ENCODE measurements around the gene PYGO2. TPM values are rescaled to one million over a fixed set of nuclear protein-coding genes. Genes with fewer than 3 reads are reported as not detected.
A peak's percentile ranks its signal among the peaks of the same experiment; 100 is the strongest.

PYGO2 gene
- total and polyA plus RNA-seq, 2 of the 8 experiments (the other 6 are each of a cell fraction or from before 2014, with no cell fraction given): 31.0 to 31.6 TPM

GRCh38 chr1:154955718-154956543 is 5.7 kb downstream of the PYGO2 start, which contains the start of gene PBXIP1:
TSS of gene PBXIP1 (minus strand) at chr1:154956099. CDS start at chr1:154953721, 2,378 bp downstream.
- H3K79me1 ChIP-seq (ENCODE audit: low read depth, low read length): peaks cover 10% of the 10 kb centered on the region
- H2AK5ac ChIP-seq (ENCODE audit: low read depth, low read length): no peak within 1 kb of the TSS; the same call in 1 of the 2 replicates
- peak within 1 kb of the TSS; percentile 92 to 93 for H3K4me2 ChIP-seq (ENCODE audit: insufficient read depth in 1 of 2, low read depth in 2 of 2, low read length in 2 of 2)
- peak within 1 kb of the TSS; percentile 58 to 87 (median 82) for H3K9ac ChIP-seq (replicated peaks in 1 of 4; ENCODE audit: extremely low read depth in 1 of 4, low read depth in 3 of 4, low read length in 3 of 4)
- H3K14ac ChIP-seq (ENCODE audit: insufficient read length): no peak within 1 kb of the TSS
- ChIA-PET POLR2A (ENCODE audit: partially characterized antibody) (interaction anchor here (0.7 to 18.6 kb wide), 15 partner anchors 8 to 240 kb away, joined by 3 to 662 read pairs (median 4); partner anchors contain the start of genes ADAM15, CKS1B, EFNA4 and FLAD1), CTCF (ENCODE audit: partially characterized antibody) (interaction anchor here (0.5 to 9.8 kb wide), 21 partner anchors 8 to 439 kb away, joined by 3 to 132 read pairs (median 5); partner anchors contain the start of genes FLAD1, LENEP, PMVK and SHC1)
- peak within 1 kb of the TSS; percentile 48; the same call in 1 of the 2 replicates for H2BK5ac ChIP-seq (ENCODE audit: low read depth, low read length)
- no peaks in the 10 kb centered on the region; a peak in 2 of 7 replicates for H3K27me3 ChIP-seq (replicated peaks in 1 of 4; ENCODE audit: control insufficient read depth in 3 of 4, extremely low read depth in 1 of 4, insufficient read depth in 3 of 4, low read length in 3 of 4)
- H3K9me3 ChIP-seq (ENCODE audit: insufficient read depth in 2 of 2, low read depth in 1 of 2, low read length in 1 of 2): no peaks in the 10 kb centered on the region
- H2BK12ac ChIP-seq (ENCODE audit: low read depth, low read length): peak within 1 kb of the TSS; percentile 69; the same call in 1 of the 2 replicates
- H3K18ac ChIP-seq (ENCODE audit: extremely low read depth, low read length): peak within 1 kb of the TSS; percentile 62; the same call in 1 of the 2 replicates
- peak within 1 kb of the TSS; percentile 60 to 77 (median 66); a peak in 7 of 8 replicates for H3K4me3 ChIP-seq (ENCODE audit: extremely low read depth in 1 of 4, insufficient read depth in 2 of 4, low read depth in 3 of 4, low read length in 4 of 4)
- peak within 1 kb of the TSS; percentile 95 for H3K27ac ChIP-seq (ENCODE audit: low read depth, low read length)
- peak within 1 kb of the TSS; percentile 14 for H3K56ac ChIP-seq (replicated peaks; ENCODE audit: insufficient read length, low read depth, low read length)
- FAIRE-seq (peak; percentile 96), DNase-seq (ENCODE audit: low read depth in 1 of 2, low spot score in 2 of 2) (peak in 1 of 2 experiments; percentile 90)
- no peak within 1 kb of the TSS for H3K23ac ChIP-seq (ENCODE audit: insufficient read length)
- peaks cover 5% of the 10 kb centered on the region for H3K23me2 ChIP-seq (ENCODE audit: low read depth, low read length)
- H2BK15ac ChIP-seq (ENCODE audit: low read length): no peak within 1 kb of the TSS
- H4K20me1 ChIP-seq (replicated peaks in 1 of 2; ENCODE audit: control insufficient read depth in 1 of 2, insufficient read depth in 2 of 2, low read length in 2 of 2): peaks cover 1 to 10% of the 10 kb centered on the region in 2 experiments
- 1% methylated on average over 16 of the region's 18 CpGs; no CpG with 5 or more reads in 1 of the 2 experiments for WGBS, 2 experiments (ENCODE audit: extremely low coverage in 1 of 2, insufficient coverage in 1 of 2, insufficient read length in 1 of 2, insufficient replicate concordance in 2 of 2, low coverage in 1 of 2, low lambda C conversion rate in 2 of 2, missing lambda C conversion rate in 1 of 2)
- H4K91ac ChIP-seq (replicated peaks; ENCODE audit: insufficient read length, low read length): no peak within 1 kb of the TSS
- H3K4me1 ChIP-seq (replicated peaks in 1 of 4; ENCODE audit: control insufficient read depth in 3 of 4, insufficient read depth in 4 of 4, low read length in 3 of 4): peaks cover 4 to 28% (median 9%) of the 10 kb centered on the region in 4 experiments
- no peak within 1 kb of the TSS for H2BK20ac ChIP-seq (ENCODE audit: low read length)
- no peak within 1 kb of the TSS for H3K4ac ChIP-seq (replicated peaks; ENCODE audit: insufficient read length, low read depth, low read length)
- H4K8ac ChIP-seq (ENCODE audit: extremely low read depth, insufficient read depth, low read length): peak within 1 kb of the TSS; percentile 90; the same call in 1 of the 2 replicates
- peak within 1 kb of the TSS; percentile 92 for H2AFZ ChIP-seq (ENCODE audit: low read length)
- H3K79me2 ChIP-seq (ENCODE audit: control insufficient read depth in 1 of 2, insufficient read depth in 2 of 2, low read length in 2 of 2): peaks cover 0 to 15% of the 10 kb centered on the region in 2 experiments
- no peak within 1 kb of the TSS for H2BK120ac ChIP-seq (replicated peaks; ENCODE audit: low read depth, low read length)
- no peak within 1 kb of the TSS for H4K5ac ChIP-seq (ENCODE audit: insufficient read length, low read depth, low read length)
- peaks cover 3 to 6% (median 5%) of the 10 kb centered on the region in 4 experiments; a peak in 5 of 8 replicates for H3K36me3 ChIP-seq (ENCODE audit: control insufficient read depth in 2 of 4, insufficient read depth in 4 of 4, low read length in 3 of 4)
- TF ChIP-seq SP1 (IDR thresholded peaks at IDR 0.05; ENCODE audit: low read depth, low read length) (peak; percentile 87), TAF1 (IDR thresholded peaks at IDR 0.05; ENCODE audit: low read depth, low read length) (peak; percentile 65), KDM1A (IDR thresholded peaks at IDR 0.05; ENCODE audit: borderline replicate concordance, low read length) (no peak), TBP (IDR thresholded peaks at IDR 0.05; ENCODE audit: low read depth, low read length) (peak; percentile 65; the same call in 1 of the 2 replicates), SP2 (IDR thresholded peaks at IDR 0.05; ENCODE audit: low read length) (peak; percentile 28; the same call in 1 of the 2 replicates), CTCF (IDR thresholded peaks at IDR 0.05; ENCODE audit: control extremely low read depth in 1 of 3, insufficient read depth in 1 of 3, low read depth in 1 of 3, low read length in 3 of 3) (peak in 1 of 3 experiments; percentile 10; a peak in 1 of 4 replicates), PHF8 (conservative IDR thresholded peaks at IDR 0.05; ENCODE audit: low read depth, low read length) (peak; percentile 33; the same call in 1 of the 2 replicates)

All from H1 (cell line).